CD4-positive, alpha-beta T cell treated with Interleukin-6 at 100 ng/mL for 8 hours (primary cell): Measurements from ENCODE around the gene IL18RAP.

Experiments
- DNase-seq: peaks from one replicate; pipeline ENCODE4 v3.0.0-alpha.2; 2020; ENCODE audit warnings: mixed read lengths, low spot score

The IL18RAP gene

GRCh38 chr2:102421890-102422759, 835 bp upstream of the IL18RAP start:
- DNase-seq = no peak

- DNase-seq = no peak
These were observed 408 bp downstream of the IL18RAP start for GRCh38 chr2:102423368-102423767.

- no peak for DNase-seq
These were observed 1.8 kb downstream of the IL18RAP start for GRCh38 chr2:102424754-102425153.

GRCh38 chr2:102425441-102426132, 2.6 kb downstream of the IL18RAP start:
- DNase-seq = no peak

GRCh38 chr2:102427249-102427648, 4.3 kb downstream of the IL18RAP start:
- DNase-seq = no peak

- no peak for DNase-seq
These were observed 5.6 kb downstream of the IL18RAP start for GRCh38 chr2:102428573-102428972.

GRCh38 chr2:102432386-102432785, 9.4 kb downstream of the IL18RAP start:
- no peak for DNase-seq

GRCh38 chr2:102433973-102434654, 11.2 kb downstream of the IL18RAP start:
- DNase-seq = no peak

- no peak for DNase-seq
These were observed 11.9 kb downstream of the IL18RAP start for GRCh38 chr2:102434655-102435381.

- DNase-seq = no peak
These were observed 12.8 kb downstream of the IL18RAP start for GRCh38 chr2:102435741-102436140.

GRCh38 chr2:102436323-102436722, 13.4 kb downstream of the IL18RAP start:
- DNase-seq = no peak

GRCh38 chr2:102437122-102437521, 14.2 kb downstream of the IL18RAP start:
- no peak for DNase-seq

GRCh38 chr2:102438111-102438510, 15.2 kb downstream of the IL18RAP start:
- DNase-seq = no peak

- no peak for DNase-seq
These were observed 15.6 kb downstream of the IL18RAP start for GRCh38 chr2:102438578-102438977.

GRCh38 chr2:102439065-102439695, 16.2 kb downstream of the IL18RAP start:
- no peak for DNase-seq

GRCh38 chr2:102442967-102443828, 20.2 kb downstream of the IL18RAP start:
- DNase-seq = peak; percentile 62

GRCh38 chr2:102444233-102444632, 21.3 kb downstream of the IL18RAP start:
- DNase-seq = no peak

- DNase-seq = no peak
These were observed 24.0 kb downstream of the IL18RAP start for GRCh38 chr2:102446936-102447335.

GRCh38 chr2:102449370-102449974, 26.5 kb downstream of the IL18RAP start:
- DNase-seq = peak; percentile 60

- DNase-seq = no peak
These were observed 29.0 kb downstream of the IL18RAP start for GRCh38 chr2:102451968-102452367.
